HepG2 (cell line): Measurements from ENCODE around the gene HOXB5. TPM values are rescaled to one million over a fixed set of nuclear protein-coding genes. Genes with fewer than 3 reads are reported as not detected.

ENCODE experiments used
- ATAC-seq: fragments of 200-7000 bp; cut with Tn5 transposase; 3 replicates; pipeline ENCODE4 v1.9.1; 2020; ENCODE audit warnings: mild to moderate bottlenecking, moderate library complexity
- BruUV-seq: library from RNA; stranded (reverse); fragments of 400-500 nt; replicated peaks from 2 replicates; lab custom pipeline; 2021; lab: Mats Ljungman, UMichigan
- CTCF ChIA-PET: fragments of 300-600 bp; formaldehyde crosslinking; extraction: SDS; loops from one replicate; lab custom pipeline; 2021; ENCODE audit warnings: low total read pairs, inconsistent platforms, low intra/inter-chr PET ratio; lab: Yijun Ruan, JAX
- POLR2A ChIA-PET: fragments of 350-600 bp; sonication (Branson Sonifier 250); formaldehyde crosslinking; loops from one replicate; lab custom pipeline; 2020; ENCODE audit warnings: antibody characterized with exemption, inconsistent platforms; lab: Yijun Ruan, JAX
- DNase-seq: peaks from one replicate; pipeline ENCODE4 v3.0.0-alpha.2; 2015; ENCODE audit warnings: low spot score
- FAIRE-seq: peaks from 3 replicates; lab custom pipeline; 2011; peaks lifted over from hg19 to GRCh38; lab: Jason Lieb, UNC
- H2AFZ ChIP-seq: one replicate; pipeline ENCODE4 v1.6.1; 2011; ENCODE audit warnings: low read length, inconsistent platforms
- H3K27ac ChIP-seq: fragments of 300-600 bp; 3 replicates; pipeline ENCODE4 v1.8.0; 2011; ENCODE audit warnings: mixed run types, mild to moderate bottlenecking, mixed read lengths, low read length, inconsistent platforms; ENCODE audit not compliant: insufficient read depth; ENCODE audit errors: extremely low read length
- H3K27me3 ChIP-seq, 2 experiments: fragments of 200-600 bp in 1 of 2; 2 replicates in 1 of 2; 3 replicates in 1 of 2; pipeline versions ENCODE4 v1.6.0 to v1.8.0; 2011; ENCODE audit warnings: low read length in 2 of 2, mild to moderate bottlenecking in 2 of 2, moderate library complexity in 2 of 2, inconsistent platforms in 1 of 2; ENCODE audit not compliant: insufficient read depth in 2 of 2, control insufficient read depth in 1 of 2
- H3K36me3 ChIP-seq, 2 experiments: fragments of 200-600 bp in 1 of 2; replicated peaks in 1 of 2; 2 replicates in 1 of 2; 3 replicates in 1 of 2; pipeline versions ENCODE4 v1.5.1 to v1.8.0; 2011; ENCODE audit warnings: low read length in 2 of 2, inconsistent platforms in 1 of 2; ENCODE audit not compliant: insufficient read depth in 2 of 2, control insufficient read depth in 1 of 2
- H3K4me1 ChIP-seq: 2 replicates; pipeline ENCODE4 v1.5.1; 2012; ENCODE audit warnings: low read length, inconsistent platforms; ENCODE audit not compliant: insufficient read depth
- H3K4me2 ChIP-seq: 2 replicates; pipeline ENCODE4 v1.6.0; 2011; ENCODE audit warnings: low read depth, low read length, inconsistent platforms
- H3K4me3 ChIP-seq, 3 experiments: fragments of 200-600 bp in 1 of 3; sonication (generic), shearing (Covaris generic) in 1 of 3; replicated peaks in 1 of 3; 2 replicates each; pipeline ENCODE4 v1.5.1; 2011 to 2016; ENCODE audit warnings: low read length in 3 of 3, inconsistent platforms in 2 of 3, low read depth in 2 of 3, mild to moderate bottlenecking in 2 of 3, control low read depth in 1 of 3, mixed read lengths in 1 of 3; ENCODE audit not compliant: insufficient read depth in 1 of 3
- H3K79me2 ChIP-seq: one replicate; pipeline ENCODE4 v1.6.1; 2011; ENCODE audit warnings: low read length, inconsistent platforms; ENCODE audit not compliant: insufficient read depth
- H3K9ac ChIP-seq: 2 replicates; pipeline ENCODE4 v1.6.0; 2011; ENCODE audit warnings: mild to moderate bottlenecking, low read depth, low read length, inconsistent platforms; ENCODE audit not compliant: insufficient read depth
- H3K9me3 ChIP-seq: 2 replicates; pipeline ENCODE4 v1.5.1; 2012; ENCODE audit warnings: mild to moderate bottlenecking, low read length
- H4K20me1 ChIP-seq: 2 replicates; pipeline ENCODE4 v1.6.0; 2011; ENCODE audit warnings: inconsistent platforms, mild to moderate bottlenecking, low read length, moderate library complexity; ENCODE audit not compliant: insufficient read depth
- EZH2 ChIP-seq: conservative IDR thresholded peaks from 2 replicates; pipeline ENCODE4 v1.6.1; 2012; ENCODE audit warnings: mild to moderate bottlenecking, low read depth, low read length, moderate library complexity
- GATA4 ChIP-seq: sonication (generic); IDR thresholded peaks from 2 replicates; pipeline ENCODE4 v1.6.1; 2016; ENCODE audit warnings: antibody characterized with exemption, low read depth, borderline replicate concordance
- HOXA5 ChIP-seq: sonication (generic); formaldehyde crosslinking; IDR thresholded peaks from 2 replicates; pipeline ENCODE4 v1.4.0; 2020; ENCODE audit warnings: missing genetic modification reagents
- KDM2A ChIP-seq: sonication (generic); formaldehyde crosslinking; IDR thresholded peaks from 2 replicates; pipeline ENCODE4 v1.4.0; 2020; ENCODE audit warnings: low read depth, missing genetic modification reagents, borderline replicate concordance
- ZNF317 ChIP-seq: sonication (generic); formaldehyde crosslinking; IDR thresholded peaks from 2 replicates; pipeline ENCODE4 v1.5.0; 2020; ENCODE audit warnings: mild to moderate bottlenecking, missing genetic modification reagents
- WGBS: methylation state at CpG from one replicate; pipeline ENCODE4 v1.1.6; 2017; ENCODE audit warnings: low lambda C conversion rate; 5-methylcytosine and 5-hydroxymethylcytosine counted together
- in situ Hi-C: cut with HindIII; loops from 2 replicates; pipeline ENCODE4 v1.10.0; 2017; ENCODE audit warnings: low pct_unique_long_range_greater_than_20kb; ENCODE audit not compliant: extremely low pct_ligation_motif_present
- intact Hi-C: fragments of 100-400 bp; cut with micrococcal nuclease; formaldehyde crosslinking; loops from one replicate; pipeline ENCODE4 v1.10.0; 2022; ENCODE audit not compliant: unreplicated experiment
- polyA plus RNA-seq, 8 experiments: library from polyadenylated mRNA; depleted of rRNA in 3 of 8; stranded (reverse) in 7 of 8; unstranded in 1 of 8; fragments of >200 nt; fragmentation: Illumina TruSeq in 4 of 8; extraction: Trizol in 4 of 8; gene quantifications; 2 replicates each; pipeline versions ENCODE4 v1.2.1 to v1.2.3, GENCODE V29; 2011 to 2016; ENCODE audit warnings: low read depth in 4 of 8, missing spikeins in 1 of 8, mixed read lengths in 1 of 8; ENCODE audit not compliant: insufficient read depth in 1 of 8
- total RNA-seq, 5 experiments: library from RNA; depleted of rRNA; stranded (reverse); fragments of >200 nt; fragmentation: Illumina TruSeq; extraction: Trizol; gene quantifications; 2 replicates each; pipeline ENCODE4 v1.2.3, GENCODE V29; 2016; ENCODE audit warnings: low read depth in 1 of 5

Gene HOXB5
- total and polyA plus RNA-seq, 2 of the 13 experiments (the other 11 are each of a cell fraction or from before 2014, with no cell fraction given) = not detected

- Histone ChIP-seq H3K4me2 (peak overlapping the region; percentile 70), H2AFZ (no peak overlapping the region), H3K9ac (no peak overlapping the region), H3K79me2 (no peaks in the 10 kb centered on the region), H3K9me3 (no peaks in the 10 kb centered on the region), H3K36me3 (no peaks in the 10 kb centered on the region), H3K4me3 (peak overlapping the region in 2 of 3 experiments; percentile 28 to 55; a peak in 1 of 6 replicates), H4K20me1 (peaks cover 6% of the 10 kb centered on the region; the same call in 1 of the 2 replicates), H3K4me1 (peaks cover 23% of the 10 kb centered on the region), H3K27ac (no peak overlapping the region), H3K27me3 (peaks cover 28 to 97% of the 10 kb centered on the region in 2 experiments)
- WGBS = 13% methylated on average over 40 of the region's 67 CpGs
- ATAC-seq (peak; percentile 80), FAIRE-seq (no peak), DNase-seq (peak; percentile 15)
- CTCF ChIA-PET = interaction anchor here (1.4 kb wide), 1 partner anchor 11 kb away, joined by 4 read pairs; no protein-coding TSS in a partner anchor
- POLR2A ChIA-PET = interaction anchor here (0.8 kb wide), 1 partner anchor 24 kb away, joined by 3 read pairs; no protein-coding TSS in a partner anchor
- intact Hi-C loops (loop anchor here (2.0 kb wide), 1 partner anchor 460 kb away; no protein-coding TSS in a partner anchor), in situ Hi-C loops (loop anchor here (5.0 kb wide), 1 partner anchor 586 kb away; no protein-coding TSS in a partner anchor)
- TF ChIP-seq HOXA5 (CRISPR knock-in tag) (no peak), KDM2A (CRISPR knock-in tag) (0 out of 2 replicates have a peak, but pooled peaks have one; percentile 15), EZH2 (peak; percentile 94; the same call in 1 of the 2 replicates)
- no TSS peak for BruUV-seq
Observed at GRCh38 chr17:48612854-48613691, 19.5 kb upstream of the HOXB5 start.

GRCh38 chr17:48612456-48612853, 18.9 kb upstream of the HOXB5 start:
- Histone ChIP-seq H3K79me2 (no peaks in the 10 kb centered on the region), H3K9me3 (no peaks in the 10 kb centered on the region), H3K9ac (no peak overlapping the region), H3K27me3 (peaks cover 22 to 95% of the 10 kb centered on the region in 2 experiments), H4K20me1 (peaks cover under 1% of the 10 kb centered on the region; the same call in 1 of the 2 replicates), H3K27ac (no peak overlapping the region), H3K4me2 (peak overlapping the region; percentile 70; the same call in 1 of the 2 replicates), H2AFZ (no peak overlapping the region), H3K4me3 (no peak overlapping the region; a peak in 1 of 6 replicates), H3K4me1 (peaks cover 23% of the 10 kb centered on the region), H3K36me3 (no peaks in the 10 kb centered on the region)
- 17% methylated on average over 15 of the region's 15 CpGs for WGBS
- FAIRE-seq (no peak), ATAC-seq (no peak), DNase-seq (no peak)
- POLR2A ChIA-PET = interaction anchor here (0.8 kb wide), 1 partner anchor 24 kb away, joined by 3 read pairs; no protein-coding TSS in a partner anchor
- intact Hi-C loops = loop anchor here (2.0 kb wide), 1 partner anchor 460 kb away; no protein-coding TSS in a partner anchor
- in situ Hi-C loops = loop anchor here (5.0 kb wide), 1 partner anchor 585 kb away; no protein-coding TSS in a partner anchor
- TF ChIP-seq EZH2 = 0 out of 2 replicates have a peak, but pooled peaks have one; percentile 98
- TF ChIP-seq GATA4 = no peak
- no peak for TF ChIP-seq ZNF317 (CRISPR knock-in tag)
- CTCF ChIA-PET = interaction anchor here (1.4 kb wide), 1 partner anchor 10 kb away, joined by 4 read pairs; no protein-coding TSS in a partner anchor
- no TSS peak for BruUV-seq
